ENCODE data around the gene BAG5. TPM values are rescaled to one million over a fixed set of nuclear protein-coding genes. Genes with fewer than 3 reads are reported as not detected.
"Not testable (repeated sequence)": the region's sequence is repeated elsewhere in the genome, so short reads cannot be mapped to it uniquely, and the experiment has no call there.

Gene BAG5
- total RNA-seq, 1 donor from 2014 or later: 29.8 TPM

GRCh38 chr14:103526914-103527248, 35.6 kb downstream of the BAG5 start:
- intact Hi-C loops (cut with DNase I): no loop called here
- H3K27ac ChIP-seq: peak overlapping the region; percentile 8
- peaks cover 68% of the 10 kb centered on the region for H3K4me1 ChIP-seq
- H3K4me3 ChIP-seq: no peak overlapping the region
- TF ChIP-seq, protein P1, sequence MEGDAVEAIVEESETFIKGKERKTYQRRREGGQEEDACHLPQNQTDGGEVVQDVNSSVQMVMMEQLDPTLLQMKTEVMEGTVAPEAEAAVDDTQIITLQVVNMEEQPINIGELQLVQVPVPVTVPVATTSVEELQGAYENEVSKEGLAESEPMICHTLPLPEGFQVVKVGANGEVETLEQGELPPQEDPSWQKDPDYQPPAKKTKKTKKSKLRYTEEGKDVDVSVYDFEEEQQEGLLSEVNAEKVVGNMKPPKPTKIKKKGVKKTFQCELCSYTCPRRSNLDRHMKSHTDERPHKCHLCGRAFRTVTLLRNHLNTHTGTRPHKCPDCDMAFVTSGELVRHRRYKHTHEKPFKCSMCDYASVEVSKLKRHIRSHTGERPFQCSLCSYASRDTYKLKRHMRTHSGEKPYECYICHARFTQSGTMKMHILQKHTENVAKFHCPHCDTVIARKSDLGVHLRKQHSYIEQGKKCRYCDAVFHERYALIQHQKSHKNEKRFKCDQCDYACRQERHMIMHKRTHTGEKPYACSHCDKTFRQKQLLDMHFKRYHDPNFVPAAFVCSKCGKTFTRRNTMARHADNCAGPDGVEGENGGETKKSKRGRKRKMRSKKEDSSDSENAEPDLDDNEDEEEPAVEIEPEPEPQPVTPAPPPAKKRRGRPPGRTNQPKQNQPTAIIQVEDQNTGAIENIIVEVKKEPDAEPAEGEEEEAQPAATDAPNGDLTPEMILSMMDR (IDR thresholded peaks at IDR 0.05): no peak
- H3K36me3 ChIP-seq: no peaks in the 10 kb centered on the region
- no peaks in the 10 kb centered on the region for H3K9me3 ChIP-seq
- DNase-seq (no peak), ATAC-seq (no peak)
- peaks cover 3% of the 10 kb centered on the region for H3K27me3 ChIP-seq (ENCODE audit: low read depth)

- H3K4me3 ChIP-seq: no peak overlapping the region
- intact Hi-C loops (cut with DNase I): no loop called here
- DNase-seq (no peak), ATAC-seq (no peak)
- peaks cover 5% of the 10 kb centered on the region for H3K27me3 ChIP-seq (ENCODE audit: low read depth)
- H3K27ac ChIP-seq: peak overlapping the region; percentile 8
- H3K9me3 ChIP-seq: no peaks in the 10 kb centered on the region
- H3K4me1 ChIP-seq: peaks cover 70% of the 10 kb centered on the region
- H3K36me3 ChIP-seq: no peaks in the 10 kb centered on the region
- TF ChIP-seq, protein P1 (IDR thresholded peaks at IDR 0.05): no peak
Measured at GRCh38 chr14:103526247-103526913, 36.1 kb downstream of the BAG5 start.

DNA sequence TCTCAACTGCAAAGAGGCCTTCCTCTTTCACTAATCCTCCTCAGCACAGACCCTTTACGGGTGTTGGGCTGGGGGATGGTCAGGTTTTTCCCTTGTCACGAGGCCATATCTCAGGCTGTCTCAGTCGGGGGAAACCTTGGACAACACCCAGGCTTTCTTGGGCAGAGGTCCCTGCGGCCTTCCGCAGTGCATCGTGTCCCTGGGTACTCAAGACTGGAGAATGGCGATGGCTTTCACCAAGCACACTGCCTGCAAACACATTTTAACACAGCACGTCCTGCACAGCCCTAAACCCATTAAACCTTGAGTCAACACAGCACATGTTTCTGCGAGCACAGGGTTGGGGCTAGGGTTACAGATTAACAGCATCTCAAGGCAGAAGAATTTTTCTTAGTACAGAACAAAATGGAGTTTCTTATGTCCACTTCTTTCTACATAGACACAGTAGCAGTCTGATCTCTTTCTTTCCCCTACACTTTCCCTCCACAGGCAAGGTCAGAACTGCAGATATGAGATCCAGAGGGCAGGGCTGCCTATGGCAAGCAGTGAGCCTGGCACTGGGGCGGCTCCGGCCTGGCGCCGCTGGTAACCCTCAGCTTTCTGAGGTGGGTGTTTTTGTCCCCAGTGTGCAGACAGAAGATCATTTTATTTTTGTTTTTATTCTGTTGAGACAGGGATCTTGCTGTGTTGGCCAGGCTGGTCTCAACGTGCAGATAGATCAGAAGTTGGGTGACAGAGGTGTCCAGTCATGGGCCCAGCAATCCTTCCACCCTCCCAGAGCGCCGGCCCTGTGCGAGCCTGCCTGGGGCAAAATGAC, 36.8 kb downstream of the BAG5 start:
- H3K36me3 ChIP-seq; ATAC-seq; H3K27me3 ChIP-seq (ENCODE audit: low read depth); H3K4me3 ChIP-seq; DNase-seq; H3K9me3 ChIP-seq; intact Hi-C loops (cut with DNase I): not testable (repeated sequence)
- peak overlapping the region; percentile 24 for H3K27ac ChIP-seq
- peaks cover 70% of the 10 kb centered on the region for H3K4me1 ChIP-seq

- intact Hi-C loops (cut with DNase I): no loop called here
- Histone ChIP-seq H3K27me3 (ENCODE audit: low read depth) (peaks cover 5% of the 10 kb centered on the region), H3K36me3 (no peaks in the 10 kb centered on the region), H3K4me1 (peaks cover 70% of the 10 kb centered on the region), H3K4me3 (no peak overlapping the region), H3K9me3 (no peaks in the 10 kb centered on the region), H3K27ac (no peak overlapping the region)
- DNase-seq (no peak), ATAC-seq (no peak)
- TF ChIP-seq, protein P1 (IDR thresholded peaks at IDR 0.05): no peak
Measured at GRCh38 chr14:103524002-103524935, 38.2 kb downstream of the BAG5 start.

GRCh38 chr14:103523575-103523954, 38.9 kb downstream of the BAG5 start:
- ATAC-seq (no peak), DNase-seq (no peak)
- TF ChIP-seq, protein P1 (IDR thresholded peaks at IDR 0.05): no peak
- H3K4me1 ChIP-seq: peaks cover 75% of the 10 kb centered on the region
- peaks cover 5% of the 10 kb centered on the region for H3K27me3 ChIP-seq (ENCODE audit: low read depth)
- H3K4me3 ChIP-seq: peak overlapping the region; percentile 63
- intact Hi-C loops (cut with DNase I): no loop called here
- no peak overlapping the region for H3K27ac ChIP-seq
- H3K9me3 ChIP-seq: no peaks in the 10 kb centered on the region
- H3K36me3 ChIP-seq: no peaks in the 10 kb centered on the region

All from lower lobe of right lung (tissue), 2 donors.